Measurements from ENCODE around the gene NRG2. TPM values are rescaled to one million over a fixed set of nuclear protein-coding genes. Genes with fewer than 3 reads are reported as not detected.

The NRG2 gene
- total RNA-seq, 4 donors from 2014 or later: 0.66 to 4.9 (median 2.5) TPM

DNA sequence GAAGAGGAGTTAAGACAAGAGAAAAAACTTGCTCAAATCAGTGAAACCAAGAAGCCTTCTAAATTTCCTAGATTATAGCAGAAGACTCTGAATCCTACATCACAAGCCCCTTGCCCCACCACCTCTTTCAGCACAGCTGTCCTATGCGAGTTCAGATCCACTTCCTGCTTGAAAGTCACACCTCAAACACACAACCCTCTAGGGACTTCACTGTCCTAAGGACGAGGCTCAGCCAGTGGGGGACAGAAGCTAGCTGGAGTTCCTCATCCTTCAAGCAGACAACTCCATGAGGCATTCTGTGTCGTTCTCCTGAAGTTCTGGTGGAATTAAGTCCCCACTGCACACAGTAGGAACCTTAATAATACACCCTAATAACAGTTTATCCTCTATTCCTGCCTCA, 44.3 kb downstream of the NRG2 start:
- H3K4me3 ChIP-seq: no peak overlapping the region

DNA sequence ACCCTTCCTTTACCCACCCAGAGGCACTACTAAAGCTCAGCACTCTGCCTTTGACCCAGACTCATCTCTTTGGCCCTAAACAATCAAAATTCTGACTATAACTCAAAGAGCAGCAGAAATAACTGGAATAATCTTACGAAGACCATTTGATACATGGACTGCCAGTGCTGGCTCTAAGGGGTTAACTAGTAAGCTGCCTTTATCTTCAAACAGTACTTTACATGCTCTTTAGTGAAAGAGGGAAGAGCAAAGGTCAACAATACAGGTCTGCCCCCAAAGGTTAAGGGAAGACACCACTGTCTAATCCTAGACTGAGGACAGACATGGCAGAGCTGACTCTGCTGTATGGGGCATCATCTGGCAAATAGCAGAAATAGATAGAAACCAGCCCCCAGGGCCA, 45.8 kb downstream of the NRG2 start:
- H3K9me3 ChIP-seq: no peaks in the 10 kb centered on the region
- no peak overlapping the region for H3K27ac ChIP-seq
- no peak for DNase-seq
- H3K4me3 ChIP-seq: no peak overlapping the region
- no peaks in the 10 kb centered on the region for H3K36me3 ChIP-seq
- WGBS, 2 donors: 89 to 90% methylated on average over 1 of the region's 1 CpG
- intact Hi-C loops (cut with DNase I): no loop called here
- TF ChIP-seq, protein P1, sequence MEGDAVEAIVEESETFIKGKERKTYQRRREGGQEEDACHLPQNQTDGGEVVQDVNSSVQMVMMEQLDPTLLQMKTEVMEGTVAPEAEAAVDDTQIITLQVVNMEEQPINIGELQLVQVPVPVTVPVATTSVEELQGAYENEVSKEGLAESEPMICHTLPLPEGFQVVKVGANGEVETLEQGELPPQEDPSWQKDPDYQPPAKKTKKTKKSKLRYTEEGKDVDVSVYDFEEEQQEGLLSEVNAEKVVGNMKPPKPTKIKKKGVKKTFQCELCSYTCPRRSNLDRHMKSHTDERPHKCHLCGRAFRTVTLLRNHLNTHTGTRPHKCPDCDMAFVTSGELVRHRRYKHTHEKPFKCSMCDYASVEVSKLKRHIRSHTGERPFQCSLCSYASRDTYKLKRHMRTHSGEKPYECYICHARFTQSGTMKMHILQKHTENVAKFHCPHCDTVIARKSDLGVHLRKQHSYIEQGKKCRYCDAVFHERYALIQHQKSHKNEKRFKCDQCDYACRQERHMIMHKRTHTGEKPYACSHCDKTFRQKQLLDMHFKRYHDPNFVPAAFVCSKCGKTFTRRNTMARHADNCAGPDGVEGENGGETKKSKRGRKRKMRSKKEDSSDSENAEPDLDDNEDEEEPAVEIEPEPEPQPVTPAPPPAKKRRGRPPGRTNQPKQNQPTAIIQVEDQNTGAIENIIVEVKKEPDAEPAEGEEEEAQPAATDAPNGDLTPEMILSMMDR (IDR thresholded peaks at IDR 0.05): no peak
- TF ChIP-seq POLR2A (IDR thresholded peaks at IDR 0.05): no peak
- H3K4me1 ChIP-seq: no peaks in the 10 kb centered on the region
- peaks cover 0 to 11% (median 1%) of the 10 kb centered on the region in 4 donors for H3K27me3 ChIP-seq

More for the DNA sequence above, 44.3 kb downstream of the NRG2 start:
- H3K9me3 ChIP-seq: no peaks in the 10 kb centered on the region
- H3K4me1 ChIP-seq: no peaks in the 10 kb centered on the region
- no peak for DNase-seq
- TF ChIP-seq, protein P1 (IDR thresholded peaks at IDR 0.05): no peak
- no peak for TF ChIP-seq POLR2A (IDR thresholded peaks at IDR 0.05)
- WGBS, 2 donors: 56 to 61% methylated on average over 3 of the region's 3 CpGs
- peaks cover 0 to 19% (median 0%) of the 10 kb centered on the region in 4 donors for H3K27me3 ChIP-seq
- no peak overlapping the region for H3K27ac ChIP-seq
- intact Hi-C loops (cut with DNase I): no loop called here
- no peaks in the 10 kb centered on the region for H3K36me3 ChIP-seq

DNA sequence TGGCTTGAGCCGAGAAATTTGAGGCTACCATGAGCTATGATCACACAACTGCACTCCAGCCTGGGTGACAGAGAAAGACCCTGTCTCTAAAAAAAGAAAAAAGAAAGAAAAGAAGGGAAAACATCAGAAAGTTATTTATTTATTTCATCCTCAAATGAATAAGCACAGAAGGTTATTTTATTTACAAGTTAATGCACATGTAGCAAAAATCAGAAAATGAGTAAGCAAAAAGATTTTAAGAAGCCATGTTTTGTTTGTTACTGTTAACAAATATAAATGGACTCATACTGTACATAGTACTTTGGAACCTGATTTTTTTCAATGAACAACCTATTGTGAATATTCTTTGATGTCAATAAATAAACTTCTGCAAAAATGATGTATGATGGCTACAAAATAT, 47.2 kb downstream of the NRG2 start:
- TF ChIP-seq, protein P1 (IDR thresholded peaks at IDR 0.05): no peak
- no peak for TF ChIP-seq POLR2A (IDR thresholded peaks at IDR 0.05)
- DNase-seq: no peak
- intact Hi-C loops (cut with DNase I): no loop called here
- Histone ChIP-seq H3K4me1 (no peaks in the 10 kb centered on the region), H3K27ac (no peak overlapping the region), H3K27me3 (peaks cover 0 to 11% (median 1%) of the 10 kb centered on the region in 4 donors), H3K4me3 (no peak overlapping the region), H3K36me3 (no peaks in the 10 kb centered on the region), H3K9me3 (no peaks in the 10 kb centered on the region)
- 94 to 100% methylated on average over 1 of the region's 1 CpG for WGBS, 2 donors

DNA sequence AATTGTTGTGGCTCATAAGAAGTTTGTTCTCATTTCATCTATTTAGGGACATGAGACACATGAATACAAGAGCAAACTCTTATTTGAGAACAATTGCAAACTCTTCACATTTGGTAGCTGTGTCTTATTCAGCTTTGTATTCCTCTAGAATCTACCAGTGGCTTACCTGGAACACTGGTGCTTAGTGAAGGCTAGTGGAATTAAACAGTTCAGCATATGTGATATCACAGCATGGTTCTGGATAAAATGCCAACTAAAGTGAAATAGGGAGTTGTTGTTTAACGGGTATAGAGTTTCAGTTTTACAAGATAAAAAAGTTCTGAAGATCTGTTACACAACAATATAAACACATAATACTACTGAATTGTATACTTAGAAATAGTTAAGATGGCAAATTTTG, 48.9 kb downstream of the NRG2 start:
- intact Hi-C loops (cut with DNase I): no loop called here
- TF ChIP-seq POLR2A (IDR thresholded peaks at IDR 0.05): no peak
- TF ChIP-seq, protein P1 (IDR thresholded peaks at IDR 0.05): no peak

DNA sequence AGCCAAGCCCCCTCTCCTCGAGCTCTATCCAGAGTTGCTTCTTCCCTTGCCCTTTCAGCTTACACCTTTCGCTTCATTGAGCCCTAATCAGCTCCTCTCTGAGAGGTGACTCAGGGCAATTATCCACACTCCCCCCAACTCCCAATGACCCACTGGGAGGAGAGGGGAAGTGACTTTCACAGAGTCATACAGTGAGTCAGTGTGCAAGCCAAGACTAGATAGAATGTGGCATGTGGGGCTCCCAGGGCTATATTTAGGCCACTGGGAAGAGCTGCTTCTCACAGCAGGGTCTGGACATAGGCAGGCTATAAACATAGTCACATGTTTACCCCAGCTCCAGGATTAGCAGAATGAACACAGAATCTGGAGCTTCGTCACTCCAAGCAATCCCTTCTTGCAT, 57.4 kb downstream of the NRG2 start:
- H3K4me1 ChIP-seq: peaks cover 0 to 6% (median 0%) of the 10 kb centered on the region in 3 donors
- DNase-seq: no peak
- no peaks in the 10 kb centered on the region for H3K9me3 ChIP-seq
- H3K36me3 ChIP-seq: no peaks in the 10 kb centered on the region
- H3K27ac ChIP-seq: no peak overlapping the region
- WGBS, 2 donors: 36 to 60% methylated on average over 3 of the region's 3 CpGs
- no peak overlapping the region for H3K4me3 ChIP-seq
- TF ChIP-seq POLR2A (IDR thresholded peaks at IDR 0.05): no peak
- TF ChIP-seq, protein P1 (IDR thresholded peaks at IDR 0.05): no peak
- peaks cover 0 to 21% (median 0%) of the 10 kb centered on the region in 4 donors for H3K27me3 ChIP-seq
- intact Hi-C loops (cut with DNase I): no loop called here

More for the DNA sequence above, 48.9 kb downstream of the NRG2 start:
- no peak overlapping the region for H3K27ac ChIP-seq
- H3K36me3 ChIP-seq: no peaks in the 10 kb centered on the region
- no peak for DNase-seq
- H3K27me3 ChIP-seq: peaks cover 0 to 11% (median 1%) of the 10 kb centered on the region in 4 donors
- H3K9me3 ChIP-seq: no peaks in the 10 kb centered on the region
- H3K4me3 ChIP-seq: no peak overlapping the region
- WGBS, 2 donors: 74 to 86% methylated on average over 1 of the region's 1 CpG
- H3K4me1 ChIP-seq: no peaks in the 10 kb centered on the region

All from esophagus squamous epithelium (tissue), 5 donors.